Hepatocyte (in vitro differentiated cells): ENCODE data around the gene NMUR2. TPM values are rescaled to one million over a fixed set of nuclear protein-coding genes. Genes with fewer than 3 reads are reported as not detected.

Source experiments
- DNase-seq: peaks from one replicate; pipeline ENCODE4 v3.0.0-alpha.2; 2016; ENCODE audit warnings: low spot score
- H2AFZ ChIP-seq: fragments of 200-600 bp; sonication (generic); 2 replicates; pipeline ENCODE4 v1.6.0; 2016; ENCODE audit warnings: antibody characterized with exemption, mild to moderate bottlenecking
- H3K27ac ChIP-seq: fragments of 200-600 bp; sonication (generic); 2 replicates; pipeline ENCODE4 v1.5.1; 2016; ENCODE audit warnings: mild to moderate bottlenecking
- H3K27me3 ChIP-seq: fragments of 200-600 bp; sonication (generic); 2 replicates; pipeline ENCODE4 v1.6.1; 2016
- H3K36me3 ChIP-seq: fragments of 200-600 bp; sonication (generic); replicated peaks from 2 replicates; pipeline ENCODE4 v1.5.1; 2016; ENCODE audit warnings: low read depth; ENCODE audit not compliant: insufficient read depth
- H3K4me1 ChIP-seq: fragments of 200-600 bp; sonication (generic); 2 replicates; pipeline ENCODE4 v1.5.1; 2016; ENCODE audit warnings: mild to moderate bottlenecking, moderate library complexity; ENCODE audit not compliant: insufficient read depth
- H3K4me2 ChIP-seq: fragments of 200-600 bp; sonication (generic); 2 replicates; pipeline ENCODE4 v1.6.0; 2016
- H3K4me3 ChIP-seq: fragments of 200-600 bp; sonication (generic); 2 replicates; pipeline ENCODE4 v1.5.1; 2016; ENCODE audit warnings: mild to moderate bottlenecking
- H3K79me2 ChIP-seq: fragments of 200-600 bp; sonication (generic); 2 replicates; pipeline ENCODE4 v1.6.0; 2017; ENCODE audit warnings: mild to moderate bottlenecking
- H3K9me2 ChIP-seq: fragments of 200-600 bp; sonication (generic); replicated peaks from 2 replicates; pipeline ENCODE4 v1.6.0; 2017; ENCODE audit warnings: mild to moderate bottlenecking; ENCODE audit not compliant: insufficient read depth
- H3K9me3 ChIP-seq: fragments of 200-600 bp; sonication (generic); 2 replicates; pipeline ENCODE4 v1.5.1; 2016; ENCODE audit warnings: low read depth, mild to moderate bottlenecking
- H4K20me1 ChIP-seq: fragments of 200-600 bp; sonication (generic); 2 replicates; pipeline ENCODE4 v1.6.0; 2016; ENCODE audit warnings: mild to moderate bottlenecking; ENCODE audit not compliant: insufficient read depth, poor library complexity, severe bottlenecking
- EZH2 ChIP-seq: fragments of 200-600 bp; sonication (generic); IDR thresholded peaks from 2 replicates; pipeline ENCODE4 v1.6.1; 2016; ENCODE audit warnings: antibody characterized with exemption, mild to moderate bottlenecking, borderline replicate concordance
- EZH2phosphoT487 ChIP-seq: fragments of 200-600 bp; sonication (generic); IDR thresholded peaks from one replicate; pipeline ENCODE4 v1.6.1; 2018; ENCODE audit warnings: antibody characterized with exemption, mild to moderate bottlenecking, low read depth, moderate library complexity; ENCODE audit not compliant: unreplicated experiment, severe bottlenecking
- WGBS: methylation state at CpG from one replicate; pipeline ENCODE4 v1.1.6; 2016; ENCODE audit warnings: low lambda C conversion rate; ENCODE audit errors: missing lambda C conversion rate; 5-methylcytosine and 5-hydroxymethylcytosine counted together
- polyA plus RNA-seq: library from polyadenylated mRNA; unstranded; fragments of >200 nt; fragmentation: Nextera tagmentation; extraction: Ambion mirVana; gene quantifications from 2 replicates; pipeline ENCODE4 v1.2.1, GENCODE V29; 2016
- total RNA-seq: library from RNA; depleted of rRNA; stranded (reverse); fragments of >200 nt; gene quantifications from 2 replicates; pipeline ENCODE4 v1.2.3, GENCODE V29; 2014
- TF ChIP-seq, protein P1 (sequence below): fragments of 200-600 bp; sonication (generic); IDR thresholded peaks from 2 replicates; pipeline ENCODE4 v1.5.1; 2016; ENCODE audit warnings: antibody characterized with exemption, mild to moderate bottlenecking; ENCODE audit not compliant: poor library complexity

The NMUR2 gene
- total and polyA plus RNA-seq, 2 experiments from 2014 or later: 0.57 TPM; not detected in 1

DNA sequence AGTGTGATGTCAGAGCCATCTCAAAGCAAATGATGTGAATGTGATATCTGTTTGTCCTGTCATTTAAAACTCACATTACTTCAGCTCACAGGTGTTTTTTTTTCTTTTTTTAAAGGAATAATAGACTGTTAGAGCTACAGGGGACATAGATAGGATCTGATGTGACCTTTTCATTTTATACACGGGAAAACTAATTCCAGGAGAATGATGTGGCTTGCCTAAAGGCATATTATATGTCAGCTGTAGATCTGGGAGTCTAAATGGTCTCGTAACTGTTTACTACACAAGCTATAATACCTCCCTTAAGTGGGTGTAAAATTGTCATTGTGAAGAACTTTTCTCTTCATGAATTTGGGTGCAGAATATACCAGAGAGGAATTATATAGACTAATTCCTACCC, 2.0 kb downstream of the NMUR2 start:
- no peak overlapping the region for H2AFZ ChIP-seq
- no peaks in the 10 kb centered on the region for H3K4me1 ChIP-seq
- H3K79me2 ChIP-seq: no peaks in the 10 kb centered on the region
- TF ChIP-seq EZH2phosphoT487: no peak
- no peak overlapping the region for H3K27ac ChIP-seq
- H3K36me3 ChIP-seq: no peaks in the 10 kb centered on the region
- no peaks in the 10 kb centered on the region for H4K20me1 ChIP-seq
- 43% methylated on average over 2 of the region's 2 CpGs for WGBS
- no peaks in the 10 kb centered on the region for H3K9me2 ChIP-seq
- DNase-seq: no peak
- no peaks in the 10 kb centered on the region for H3K9me3 ChIP-seq
- no peaks in the 10 kb centered on the region for H3K27me3 ChIP-seq
- H3K4me2 ChIP-seq: no peak overlapping the region
- H3K4me3 ChIP-seq: no peak overlapping the region

DNA sequence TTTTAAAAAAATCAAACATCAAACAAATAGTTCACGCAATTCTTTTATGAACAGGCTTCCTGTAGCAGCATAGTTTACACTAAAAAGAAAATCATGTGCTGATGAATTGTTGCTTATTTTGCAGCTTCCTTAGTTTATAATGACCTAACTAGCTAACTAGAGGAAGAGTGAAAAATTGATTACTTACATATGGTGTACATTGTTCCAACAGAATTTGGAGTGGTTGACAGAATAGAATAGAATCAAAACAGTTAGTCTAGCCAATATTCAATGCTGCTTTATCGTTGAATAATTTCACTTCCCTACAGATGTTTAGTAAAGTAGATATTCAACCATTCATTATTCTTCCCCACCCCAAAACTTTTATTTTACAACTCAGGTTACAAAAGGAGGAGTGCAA, 4.2 kb downstream of the NMUR2 start:
- no peaks in the 10 kb centered on the region for H3K36me3 ChIP-seq
- H3K9me2 ChIP-seq: no peaks in the 10 kb centered on the region
- H3K9me3 ChIP-seq: no peaks in the 10 kb centered on the region
- H2AFZ ChIP-seq: no peak overlapping the region
- H3K4me2 ChIP-seq: no peak overlapping the region
- TF ChIP-seq EZH2 (no peak), EZH2phosphoT487 (no peak)
- TF ChIP-seq, protein P1, sequence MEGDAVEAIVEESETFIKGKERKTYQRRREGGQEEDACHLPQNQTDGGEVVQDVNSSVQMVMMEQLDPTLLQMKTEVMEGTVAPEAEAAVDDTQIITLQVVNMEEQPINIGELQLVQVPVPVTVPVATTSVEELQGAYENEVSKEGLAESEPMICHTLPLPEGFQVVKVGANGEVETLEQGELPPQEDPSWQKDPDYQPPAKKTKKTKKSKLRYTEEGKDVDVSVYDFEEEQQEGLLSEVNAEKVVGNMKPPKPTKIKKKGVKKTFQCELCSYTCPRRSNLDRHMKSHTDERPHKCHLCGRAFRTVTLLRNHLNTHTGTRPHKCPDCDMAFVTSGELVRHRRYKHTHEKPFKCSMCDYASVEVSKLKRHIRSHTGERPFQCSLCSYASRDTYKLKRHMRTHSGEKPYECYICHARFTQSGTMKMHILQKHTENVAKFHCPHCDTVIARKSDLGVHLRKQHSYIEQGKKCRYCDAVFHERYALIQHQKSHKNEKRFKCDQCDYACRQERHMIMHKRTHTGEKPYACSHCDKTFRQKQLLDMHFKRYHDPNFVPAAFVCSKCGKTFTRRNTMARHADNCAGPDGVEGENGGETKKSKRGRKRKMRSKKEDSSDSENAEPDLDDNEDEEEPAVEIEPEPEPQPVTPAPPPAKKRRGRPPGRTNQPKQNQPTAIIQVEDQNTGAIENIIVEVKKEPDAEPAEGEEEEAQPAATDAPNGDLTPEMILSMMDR: no peak
- no peak overlapping the region for H3K4me3 ChIP-seq
- no peak overlapping the region for H3K27ac ChIP-seq
- H3K79me2 ChIP-seq: no peaks in the 10 kb centered on the region
- H4K20me1 ChIP-seq: no peaks in the 10 kb centered on the region
- WGBS: 85% methylated on average over 2 of the region's 2 CpGs
- no peaks in the 10 kb centered on the region for H3K27me3 ChIP-seq
- H3K4me1 ChIP-seq: peaks cover 5% of the 10 kb centered on the region
- no peak for DNase-seq

DNA sequence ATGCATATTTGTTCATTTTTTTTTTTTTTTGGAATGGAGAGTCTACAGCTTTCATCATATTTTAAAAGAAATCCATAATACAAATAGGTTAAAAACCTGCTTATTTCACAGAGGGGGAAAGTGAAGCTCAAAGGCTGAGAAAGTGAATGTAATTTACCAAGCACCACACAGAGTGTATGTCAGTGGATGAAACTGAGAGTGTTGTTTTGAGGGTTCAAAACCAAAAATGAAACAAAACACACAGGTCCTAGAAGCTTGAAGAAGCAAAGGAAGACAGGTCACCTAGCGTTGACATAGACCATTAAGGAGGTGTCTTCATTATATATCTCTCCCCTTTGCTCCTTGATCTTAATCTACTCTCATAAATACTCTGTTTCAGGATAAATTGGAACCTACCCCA, 7.5 kb downstream of the NMUR2 start:
- Histone ChIP-seq H3K27me3 (no peaks in the 10 kb centered on the region), H3K79me2 (no peaks in the 10 kb centered on the region), H4K20me1 (no peaks in the 10 kb centered on the region), H3K9me2 (no peaks in the 10 kb centered on the region), H3K4me3 (no peak overlapping the region), H2AFZ (no peak overlapping the region), H3K36me3 (no peaks in the 10 kb centered on the region), H3K4me1 (peaks cover 5% of the 10 kb centered on the region), H3K9me3 (no peaks in the 10 kb centered on the region), H3K27ac (no peak overlapping the region), H3K4me2 (no peak overlapping the region)
- WGBS: 93% methylated on average over 1 of the region's 1 CpG
- DNase-seq: no peak
- TF ChIP-seq, protein P1: no peak
- no peak for TF ChIP-seq EZH2phosphoT487
- TF ChIP-seq EZH2: no peak

DNA sequence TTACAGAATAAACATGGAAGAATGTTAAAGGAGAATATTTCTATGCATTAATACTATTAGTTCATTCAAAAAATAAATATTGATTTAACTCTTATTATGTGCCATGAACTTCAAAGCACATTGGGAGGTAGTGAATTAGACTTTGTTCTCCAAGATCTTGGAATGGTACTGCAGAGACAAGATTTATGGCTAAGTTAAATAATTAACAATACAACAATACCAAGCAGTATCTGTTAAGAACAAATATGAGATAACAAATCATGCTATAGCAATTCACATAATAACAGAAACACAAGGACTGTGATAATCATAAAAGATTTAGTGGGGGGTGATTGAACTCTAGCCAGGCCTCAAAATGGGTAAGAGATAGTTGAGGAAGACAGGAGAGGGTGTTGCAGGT, 11.6 kb downstream of the NMUR2 start:
- no peak for DNase-seq
- no peaks in the 10 kb centered on the region for H3K27me3 ChIP-seq
- no peak overlapping the region for H3K4me3 ChIP-seq
- H3K27ac ChIP-seq: no peak overlapping the region
- no peaks in the 10 kb centered on the region for H3K36me3 ChIP-seq
- H3K9me2 ChIP-seq: no peaks in the 10 kb centered on the region
- no peak overlapping the region for H2AFZ ChIP-seq
- no peak for TF ChIP-seq EZH2
- TF ChIP-seq, protein P1: no peak
- peaks cover 4% of the 10 kb centered on the region for H3K9me3 ChIP-seq
- no peaks in the 10 kb centered on the region for H4K20me1 ChIP-seq
- no peaks in the 10 kb centered on the region for H3K79me2 ChIP-seq
- peaks cover 5% of the 10 kb centered on the region for H3K4me1 ChIP-seq
- H3K4me2 ChIP-seq: no peak overlapping the region
